OCI-LY3 (cell line): ENCODE data around the gene CSTF3.

Experiments
- H2AFZ ChIP-seq: fragments of 200-600, 300-600 bp; shearing (Covaris generic); 2 replicates; pipeline ENCODE4 v1.6.0; 2014; ENCODE audit warnings: antibody characterized with exemption, low read depth, low read length
- H3K27ac ChIP-seq: fragments of 200-600, 300-600 bp; sonication (generic); 2 replicates; pipeline ENCODE4 v1.5.1; 2014; ENCODE audit warnings: mild to moderate bottlenecking, low read length, moderate library complexity, mixed read lengths
- H3K27me3 ChIP-seq: fragments of 200-600, 300-600 bp; sonication (generic); 2 replicates; pipeline ENCODE4 v1.6.1; 2014; ENCODE audit warnings: low read depth, low read length, mixed read lengths
- H3K36me3 ChIP-seq: fragments of 200-600, 300-600 bp; sonication (generic); replicated peaks from 2 replicates; pipeline ENCODE3; 2014; ENCODE audit warnings: low read depth, low read length, mixed read lengths
- H3K4me1 ChIP-seq: fragments of 300-600, 200-600 bp; sonication (generic); 2 replicates; pipeline ENCODE4 v1.6.1; 2014; ENCODE audit warnings: low read length, mixed read lengths
- H3K4me2 ChIP-seq: fragments of 200-600, 300-600 bp; sonication (generic); 2 replicates; pipeline ENCODE4 v1.6.1; 2014; ENCODE audit warnings: low read length, mixed read lengths
- H3K4me3 ChIP-seq: fragments of 300-600, 200-600 bp; sonication (generic); 2 replicates; pipeline ENCODE4 v1.5.1; 2014; ENCODE audit warnings: antibody characterized with exemption, mild to moderate bottlenecking, low read length, moderate library complexity
- H3K79me2 ChIP-seq: fragments of 300-600, 200-600 bp; shearing (Covaris generic); 2 replicates; pipeline ENCODE4 v1.6.1; 2014; ENCODE audit warnings: mild to moderate bottlenecking, low read length, mixed read lengths
- H3K9ac ChIP-seq: fragments of 300-600, 200-600 bp; shearing (Covaris generic); 2 replicates; pipeline ENCODE4 v1.6.0; 2014; ENCODE audit warnings: mild to moderate bottlenecking, low read length, moderate library complexity
- H3K9me3 ChIP-seq: fragments of 200-600, 300-600 bp; shearing (Covaris generic); 2 replicates; pipeline ENCODE4 v1.6.1; 2014; ENCODE audit warnings: low read length, mixed read lengths; ENCODE audit not compliant: insufficient read depth
- H4K20me1 ChIP-seq: fragments of 200-600, 300-600 bp; sonication (generic); 2 replicates; pipeline ENCODE4 v1.6.1; 2016; ENCODE audit warnings: low read length, mixed read lengths; ENCODE audit not compliant: insufficient read depth
- EZH2phosphoT487 ChIP-seq: fragments of 200-600 bp; shearing (Covaris generic); IDR thresholded peaks from 2 replicates; pipeline ENCODE4 v1.6.1; 2018; ENCODE audit warnings: antibody characterized with exemption, mixed run types, low read depth
- TF ChIP-seq, protein P1 (sequence below): fragments of 200-600, 300-600 bp; sonication (generic); IDR thresholded peaks from 2 replicates; pipeline ENCODE4 v1.5.1; 2014; ENCODE audit warnings: antibody characterized with exemption, low read length, low read depth

The CSTF3 gene

DNA sequence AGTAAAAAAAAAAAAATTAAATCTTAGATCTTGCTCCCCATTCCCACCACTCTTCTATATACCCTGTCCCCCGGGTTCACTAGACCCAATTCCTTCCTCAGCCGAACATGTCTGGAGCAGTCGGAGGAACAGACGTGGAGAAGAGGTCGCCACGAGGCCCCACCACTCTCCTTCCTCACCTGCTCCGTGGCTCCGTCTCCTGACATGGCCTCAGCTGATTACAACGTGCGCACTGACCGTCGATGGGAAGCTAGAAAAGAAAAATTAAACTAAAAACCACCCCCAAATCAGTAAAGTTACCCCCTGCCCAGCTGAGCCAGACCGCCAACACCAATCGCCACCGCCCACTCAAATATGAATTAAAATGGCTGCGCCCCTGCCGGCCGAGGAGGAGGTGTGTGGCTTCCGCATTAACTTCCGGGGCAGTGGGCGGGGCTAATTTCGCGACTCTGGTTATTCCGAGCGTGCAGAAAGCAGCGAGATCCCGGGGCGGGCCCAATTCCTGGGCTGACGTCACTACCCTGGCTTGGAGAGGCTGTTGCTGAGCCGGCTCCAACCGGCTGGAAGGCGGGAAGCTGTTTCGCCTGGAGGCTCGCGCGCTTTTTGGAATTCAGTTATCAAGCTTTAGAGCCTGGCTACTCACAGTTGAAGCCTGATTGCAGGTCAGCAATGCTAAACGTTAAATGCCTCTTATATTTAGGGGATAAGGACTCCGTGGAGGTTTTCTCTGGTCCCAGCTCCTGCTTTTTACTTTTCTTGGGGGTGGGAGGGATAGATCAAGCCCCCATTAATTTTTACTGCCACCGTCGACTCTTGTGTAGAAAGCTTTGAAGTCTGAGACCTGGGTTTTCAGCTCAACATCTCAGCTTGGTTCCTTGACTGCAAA is at the start of gene CSTF3:
CSTF3 (minus strand) TSS at position 361 of the 886 bp plus-strand sequence; CDS start at position 206, 155 bp downstream.
- H3K27ac ChIP-seq = peak within 1 kb of the TSS; percentile 31
- no peaks in the 10 kb centered on the region for H3K27me3 ChIP-seq
- no peaks in the 10 kb centered on the region for H4K20me1 ChIP-seq
- H2AFZ ChIP-seq = peak within 1 kb of the TSS; percentile 56
- no peaks in the 10 kb centered on the region for H3K9me3 ChIP-seq
- H3K9ac ChIP-seq = peak within 1 kb of the TSS; percentile 89
- peaks cover 21% of the 10 kb centered on the region for H3K4me1 ChIP-seq
- peaks cover 58% of the 10 kb centered on the region for H3K79me2 ChIP-seq
- peak within 1 kb of the TSS; percentile 75 for H3K4me3 ChIP-seq
- H3K36me3 ChIP-seq = peaks cover 10% of the 10 kb centered on the region
- H3K4me2 ChIP-seq = peak within 1 kb of the TSS; percentile 86
- no peak for TF ChIP-seq EZH2phosphoT487
- TF ChIP-seq, protein P1, sequence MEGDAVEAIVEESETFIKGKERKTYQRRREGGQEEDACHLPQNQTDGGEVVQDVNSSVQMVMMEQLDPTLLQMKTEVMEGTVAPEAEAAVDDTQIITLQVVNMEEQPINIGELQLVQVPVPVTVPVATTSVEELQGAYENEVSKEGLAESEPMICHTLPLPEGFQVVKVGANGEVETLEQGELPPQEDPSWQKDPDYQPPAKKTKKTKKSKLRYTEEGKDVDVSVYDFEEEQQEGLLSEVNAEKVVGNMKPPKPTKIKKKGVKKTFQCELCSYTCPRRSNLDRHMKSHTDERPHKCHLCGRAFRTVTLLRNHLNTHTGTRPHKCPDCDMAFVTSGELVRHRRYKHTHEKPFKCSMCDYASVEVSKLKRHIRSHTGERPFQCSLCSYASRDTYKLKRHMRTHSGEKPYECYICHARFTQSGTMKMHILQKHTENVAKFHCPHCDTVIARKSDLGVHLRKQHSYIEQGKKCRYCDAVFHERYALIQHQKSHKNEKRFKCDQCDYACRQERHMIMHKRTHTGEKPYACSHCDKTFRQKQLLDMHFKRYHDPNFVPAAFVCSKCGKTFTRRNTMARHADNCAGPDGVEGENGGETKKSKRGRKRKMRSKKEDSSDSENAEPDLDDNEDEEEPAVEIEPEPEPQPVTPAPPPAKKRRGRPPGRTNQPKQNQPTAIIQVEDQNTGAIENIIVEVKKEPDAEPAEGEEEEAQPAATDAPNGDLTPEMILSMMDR = no peak

DNA sequence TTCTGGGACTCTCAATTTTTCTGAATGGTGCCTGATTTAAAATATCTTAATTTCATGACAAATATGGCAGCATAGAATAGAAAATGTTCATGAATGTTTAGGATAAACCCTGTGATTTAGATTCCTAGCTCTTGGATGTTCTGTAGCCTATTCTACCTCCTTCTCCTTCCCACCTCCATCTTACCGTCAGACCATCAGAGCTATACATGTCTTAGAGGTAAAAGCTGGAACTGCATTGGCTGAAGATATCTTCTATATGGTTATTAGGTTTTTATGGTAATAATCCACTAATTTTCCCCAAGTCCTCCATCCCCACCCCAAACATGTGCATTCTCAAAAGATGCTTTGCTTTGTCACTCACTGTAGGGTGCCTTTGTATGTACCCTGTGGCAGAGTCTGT is 46.9 kb upstream of the CSTF3 start:
- no peaks in the 10 kb centered on the region for H4K20me1 ChIP-seq
- no peak overlapping the region for H3K27ac ChIP-seq
- H3K36me3 ChIP-seq = no peaks in the 10 kb centered on the region
- no peak overlapping the region for H3K4me2 ChIP-seq
- H3K27me3 ChIP-seq = no peaks in the 10 kb centered on the region
- TF ChIP-seq EZH2phosphoT487 = no peak
- TF ChIP-seq, protein P1 = no peak
- no peaks in the 10 kb centered on the region for H3K9me3 ChIP-seq
- no peak overlapping the region for H3K9ac ChIP-seq
- no peaks in the 10 kb centered on the region for H3K79me2 ChIP-seq
- no peak overlapping the region for H3K4me3 ChIP-seq
- no peak overlapping the region for H2AFZ ChIP-seq
- no peaks in the 10 kb centered on the region for H3K4me1 ChIP-seq

DNA sequence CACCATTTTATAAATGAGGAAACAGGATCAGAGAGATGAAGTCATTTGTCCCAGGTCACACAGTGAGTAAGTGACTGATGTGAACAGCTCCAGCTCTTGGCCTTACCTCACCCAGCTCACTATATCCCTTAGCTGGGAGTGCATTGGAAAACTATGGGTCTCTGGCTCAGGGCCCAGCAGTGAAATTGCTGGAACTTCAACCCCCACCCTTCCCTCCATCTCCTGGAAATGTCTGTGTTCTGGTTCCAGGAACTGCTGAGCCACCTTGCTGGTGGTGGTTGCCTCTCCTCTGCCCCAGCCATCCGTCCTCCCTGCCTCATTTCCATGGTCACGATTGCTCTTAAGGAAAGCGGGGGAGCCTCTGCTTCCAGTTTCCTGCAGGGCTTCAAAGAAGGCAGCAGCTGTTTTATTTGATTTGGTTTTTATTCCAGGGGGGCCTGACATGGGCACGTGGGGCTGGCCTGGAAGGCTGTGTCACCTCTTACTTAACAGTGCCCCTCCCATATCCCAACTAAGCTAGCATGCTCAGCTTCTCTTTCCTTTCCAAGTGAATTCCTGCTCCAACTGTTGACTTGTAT is 46.2 kb upstream of the CSTF3 start:
- no peak overlapping the region for H3K9ac ChIP-seq
- H4K20me1 ChIP-seq = no peaks in the 10 kb centered on the region
- H2AFZ ChIP-seq = no peak overlapping the region
- no peaks in the 10 kb centered on the region for H3K4me1 ChIP-seq
- H3K27me3 ChIP-seq = no peaks in the 10 kb centered on the region
- no peak overlapping the region for H3K4me2 ChIP-seq
- no peaks in the 10 kb centered on the region for H3K9me3 ChIP-seq
- no peak overlapping the region for H3K27ac ChIP-seq
- no peak overlapping the region for H3K4me3 ChIP-seq
- H3K79me2 ChIP-seq = no peaks in the 10 kb centered on the region
- H3K36me3 ChIP-seq = no peaks in the 10 kb centered on the region
- TF ChIP-seq, protein P1 = no peak
- TF ChIP-seq EZH2phosphoT487 = no peak
